Jurkat, Clone E6-1 (cell line): ENCODE data around the gene PLD5.
"Not testable (repeated sequence)": the region's sequence is repeated elsewhere in the genome, so short reads cannot be mapped to it uniquely, and the experiment has no call there.

Source experiments
- DNase-seq: peaks from one replicate; pipeline ENCODE4 v3.0.0-alpha.2; 2011; ENCODE audit warnings: low read depth, low spot score
- H3K4me3 ChIP-seq: 2 replicates; pipeline ENCODE4 v1.5.1; 2011; ENCODE audit warnings: mild to moderate bottlenecking, low read length, control low read depth, moderate library complexity

Gene PLD5

GRCh38 chr1:242327381-242327780, 197.1 kb downstream of the PLD5 start:
- not testable (repeated sequence) for DNase-seq, H3K4me3 ChIP-seq

DNA sequence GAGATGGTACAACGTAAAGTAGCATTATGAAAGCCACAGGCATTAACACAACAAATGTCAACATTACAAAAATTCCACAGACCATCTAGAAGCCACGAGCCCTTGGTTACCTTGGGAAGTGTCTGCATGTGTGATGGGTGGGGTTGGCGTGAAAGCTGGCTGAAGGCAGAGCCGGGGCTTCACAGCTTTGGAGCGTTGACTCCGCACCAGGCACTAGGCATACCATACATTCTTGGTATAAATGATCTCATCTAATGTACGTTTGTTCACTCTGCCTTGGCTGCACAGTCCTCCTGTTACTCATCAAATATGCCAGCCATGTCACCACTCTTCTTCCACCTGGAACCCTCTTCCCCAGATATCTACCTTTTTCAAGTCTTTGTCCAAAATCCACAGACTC, 202.5 kb downstream of the PLD5 start:
- DNase-seq, H3K4me3 ChIP-seq: not testable (repeated sequence)

GRCh38 chr1:242318140-242318539, 206.4 kb downstream of the PLD5 start:
- no peak overlapping the region for H3K4me3 ChIP-seq
- no peak for DNase-seq

DNA sequence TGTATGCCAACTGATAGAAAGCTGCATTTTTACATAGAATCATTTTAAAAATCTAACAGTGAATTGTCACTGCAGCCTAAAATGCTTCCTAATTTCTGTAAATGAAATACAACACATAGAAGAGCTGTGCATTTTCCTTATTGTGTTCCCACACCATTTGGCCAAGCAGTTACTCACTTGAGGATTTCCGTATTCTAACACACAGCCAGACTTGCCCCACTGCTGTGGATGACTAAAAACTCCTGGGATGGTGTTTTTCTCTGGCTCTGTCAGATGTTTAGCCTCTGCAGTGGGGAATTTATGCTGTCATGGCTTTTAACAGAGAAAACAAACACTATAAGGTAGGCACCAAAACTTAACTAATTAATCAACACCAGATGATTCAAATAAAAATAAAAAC, 209.6 kb downstream of the PLD5 start:
- H3K4me3 ChIP-seq, DNase-seq: not testable (repeated sequence)

DNA sequence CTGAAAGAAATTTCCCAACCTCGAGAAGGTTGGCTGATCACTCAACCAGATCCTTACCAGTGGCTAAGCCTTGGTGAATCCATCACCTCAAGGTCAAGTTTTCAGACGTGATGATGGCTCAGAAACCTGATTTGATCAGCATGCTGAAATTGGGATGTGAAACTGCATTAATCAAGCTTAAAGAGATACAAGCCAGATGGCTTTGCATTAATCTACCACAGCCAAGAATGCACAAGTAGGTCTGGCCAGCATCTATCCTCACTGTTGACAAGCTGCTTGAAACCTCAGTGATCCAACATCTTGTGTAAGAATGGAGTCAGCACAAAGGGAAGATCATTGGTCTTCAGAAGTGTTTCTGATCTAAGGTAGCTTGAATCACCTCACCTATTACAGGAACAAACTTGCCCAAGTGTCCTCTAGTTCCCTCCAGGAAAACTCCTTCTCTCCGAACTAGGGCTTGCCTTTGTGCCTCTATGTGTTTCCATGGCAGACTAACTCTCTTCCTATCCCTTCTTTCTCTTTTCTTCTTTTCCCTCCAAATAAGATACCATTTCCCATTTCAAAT, 210.3 kb downstream of the PLD5 start:
- not testable (repeated sequence) for H3K4me3 ChIP-seq, DNase-seq

DNA sequence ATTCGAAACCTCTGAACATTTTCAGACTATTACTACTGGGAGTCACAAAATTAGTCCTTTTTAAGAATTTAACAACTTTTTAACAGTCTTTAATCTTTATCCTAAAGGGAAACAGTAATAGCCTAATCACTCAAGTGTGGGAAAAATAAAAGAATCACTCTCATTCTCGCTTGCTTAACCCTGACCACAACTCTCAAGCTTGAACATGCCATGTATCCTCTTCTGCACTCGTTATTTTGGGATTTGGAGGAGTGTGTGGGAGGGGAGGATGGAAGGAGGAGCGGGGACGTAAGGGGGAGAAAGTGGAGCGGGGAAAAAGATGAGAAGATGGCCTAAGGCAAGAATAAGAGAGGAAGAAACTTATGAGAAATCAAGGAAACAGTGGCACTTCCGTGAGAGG, 215.8 kb downstream of the PLD5 start:
- not testable (repeated sequence) for H3K4me3 ChIP-seq, DNase-seq

DNA sequence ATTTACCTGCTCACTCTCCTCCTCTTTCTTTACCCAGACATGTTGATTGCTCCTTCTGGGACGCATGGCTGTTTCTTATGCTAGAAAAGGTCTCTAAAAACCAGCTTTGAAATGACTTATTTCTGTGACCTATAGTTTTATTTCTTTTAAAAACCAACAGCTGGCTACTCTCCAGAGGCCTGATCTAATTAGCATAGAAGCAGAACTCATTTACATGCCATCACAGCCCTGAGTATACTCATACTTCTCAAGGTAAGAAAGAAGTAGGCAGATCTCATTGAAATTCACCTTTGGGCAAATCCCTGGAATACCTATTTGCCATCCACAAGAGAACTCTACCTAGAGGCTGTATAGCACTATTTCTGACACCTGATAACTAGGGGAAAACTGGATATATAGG, 230.7 kb downstream of the PLD5 start:
- not testable (repeated sequence) for H3K4me3 ChIP-seq, DNase-seq

DNA sequence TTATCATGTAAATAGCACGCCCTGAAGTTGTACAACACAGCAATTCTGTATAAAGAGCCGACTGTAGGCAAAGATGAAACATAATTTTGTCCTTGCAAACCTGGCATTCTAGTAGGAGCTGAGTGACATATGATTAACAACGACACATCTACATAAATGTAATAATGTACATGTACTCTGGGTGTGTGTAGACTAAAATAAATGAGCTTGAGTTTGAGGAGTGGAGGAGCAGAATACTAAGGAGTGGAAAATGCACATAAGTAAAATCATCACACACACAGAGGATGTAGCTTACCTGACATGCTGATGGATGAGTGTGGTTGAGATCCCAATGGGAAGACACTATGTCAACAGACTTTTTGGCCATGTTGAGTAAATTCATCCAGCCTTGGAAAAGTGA, 236.4 kb downstream of the PLD5 start:
- H3K4me3 ChIP-seq, DNase-seq: not testable (repeated sequence)

DNA sequence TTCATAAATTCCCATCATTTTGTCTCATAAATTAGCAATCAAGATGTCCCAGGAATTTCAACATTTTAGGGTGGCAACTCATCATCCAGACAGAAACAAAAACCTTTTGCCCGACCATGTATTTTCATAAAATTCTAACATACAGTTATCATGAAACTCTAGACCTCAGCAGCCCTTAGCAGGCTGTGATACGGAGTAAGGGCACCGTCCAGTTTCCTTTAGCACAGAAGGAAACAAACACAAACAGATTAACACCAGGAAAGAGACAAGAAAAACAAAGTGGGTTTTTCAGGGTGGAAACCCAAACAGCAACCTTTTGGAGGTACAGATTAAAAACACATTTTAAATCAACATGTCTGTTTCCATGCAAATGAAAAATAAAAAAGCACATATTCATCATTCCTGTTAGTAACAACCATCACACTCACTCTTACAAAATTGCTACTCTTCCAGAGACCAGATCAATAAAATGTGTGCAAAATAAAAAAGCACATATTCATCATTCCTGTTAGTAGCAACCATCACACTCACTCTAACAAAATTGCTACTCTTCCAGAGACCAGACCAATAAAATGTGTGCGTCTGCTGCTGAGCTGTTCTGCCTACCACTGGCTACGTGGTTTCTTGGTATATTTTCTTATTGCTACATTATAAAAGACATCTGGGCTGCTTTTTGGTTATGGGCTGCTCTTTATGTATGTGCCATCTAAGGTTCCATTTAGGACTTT, 241.6 kb downstream of the PLD5 start:
- not testable (repeated sequence) for H3K4me3 ChIP-seq, DNase-seq

- not testable (repeated sequence) for DNase-seq, H3K4me3 ChIP-seq
These were observed 246.1 kb downstream of the PLD5 start for GRCh38 chr1:242278406-242278805.

DNA sequence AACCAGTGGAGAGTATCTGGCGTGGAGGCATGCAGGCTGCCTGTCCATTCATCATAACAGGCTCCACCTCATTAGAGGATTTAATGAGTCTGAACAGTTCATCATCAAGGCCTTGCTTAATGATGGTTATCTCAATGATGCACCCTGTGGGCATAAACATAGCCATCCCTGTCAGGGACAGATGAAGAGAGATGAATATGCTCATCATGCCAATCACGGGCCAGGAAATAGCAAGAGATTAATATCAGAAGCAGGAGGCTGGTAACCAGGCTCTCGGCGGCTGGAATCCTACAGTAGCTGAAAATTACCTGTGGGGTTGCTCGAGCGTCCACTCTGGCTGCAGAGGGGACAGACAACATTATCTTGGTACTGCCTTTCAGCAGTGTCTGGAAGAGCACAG, 247.7 kb downstream of the PLD5 start:
- not testable (repeated sequence) for H3K4me3 ChIP-seq, DNase-seq

DNA sequence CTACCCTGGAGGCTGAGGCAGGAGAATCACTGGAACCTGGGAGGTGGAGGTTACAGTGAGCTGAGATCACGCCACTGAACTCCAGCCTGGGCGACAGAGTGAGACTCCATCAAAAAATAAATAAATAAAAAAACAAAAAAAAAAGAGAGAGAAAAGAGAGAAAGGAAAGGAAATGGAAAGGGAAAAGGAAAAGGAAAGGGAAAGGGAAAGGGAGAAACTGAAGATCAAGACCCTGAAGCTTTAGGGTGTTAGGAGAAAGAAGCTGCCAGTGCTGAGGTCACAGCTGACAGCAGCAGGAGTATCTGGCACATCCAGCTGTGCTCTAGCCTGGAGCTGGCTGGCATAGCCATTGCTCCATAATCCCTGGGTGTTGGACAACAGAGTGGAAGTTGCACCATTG, 257.5 kb downstream of the PLD5 start:
- not testable (repeated sequence) for DNase-seq, H3K4me3 ChIP-seq

GRCh38 chr1:242264419-242264818, 260.1 kb downstream of the PLD5 start:
- DNase-seq, H3K4me3 ChIP-seq: not testable (repeated sequence)

DNA sequence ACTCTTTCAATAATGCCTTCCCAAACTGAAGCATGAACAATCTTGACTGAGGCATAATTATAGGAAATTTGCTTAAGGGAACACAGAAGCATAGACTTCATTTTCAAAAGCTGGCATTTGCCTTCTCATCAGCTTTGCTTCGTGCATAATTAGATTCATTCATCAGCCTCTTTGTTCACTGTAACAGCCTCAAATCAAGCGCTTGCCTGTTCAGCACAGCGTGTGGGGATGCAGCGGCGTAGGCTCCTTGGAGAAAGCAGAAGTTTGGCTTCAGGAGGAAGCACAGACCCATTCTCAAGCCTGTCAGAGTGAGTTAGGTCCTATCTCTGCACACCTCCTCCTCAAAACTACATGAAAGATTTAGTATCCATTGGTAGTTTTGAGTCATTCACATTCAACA, 279.2 kb downstream of the PLD5 start:
- DNase-seq = no peak
- no peak overlapping the region for H3K4me3 ChIP-seq

GRCh38 chr1:242243472-242243871, 281.0 kb downstream of the PLD5 start:
- no peak for DNase-seq
- no peak overlapping the region for H3K4me3 ChIP-seq

DNA sequence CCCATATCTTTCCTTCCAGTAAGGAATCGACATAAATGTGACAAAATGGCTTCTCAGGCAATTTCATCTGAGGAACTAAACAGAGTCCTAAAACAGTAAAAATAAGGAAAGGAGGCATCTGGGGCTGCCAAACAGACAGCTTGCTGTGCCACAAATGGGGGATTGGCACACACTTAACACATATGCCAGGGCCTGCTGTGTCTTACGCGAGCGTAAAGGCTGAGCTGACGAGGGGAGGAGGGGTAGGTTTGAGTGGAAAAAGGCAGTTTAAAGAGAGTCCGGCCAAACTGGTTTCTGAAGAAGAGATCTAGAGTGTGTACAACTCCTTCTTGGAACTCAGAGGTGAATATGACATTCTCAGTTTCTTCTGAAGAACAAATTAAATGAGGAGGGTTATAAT, 281.5 kb downstream of the PLD5 start:
- no peak for DNase-seq

GRCh38 chr1:242241936-242242335, 282.6 kb downstream of the PLD5 start:
- no peak for DNase-seq
- no peak overlapping the region for H3K4me3 ChIP-seq

More for the DNA sequence above, 281.5 kb downstream of the PLD5 start:
- no peak overlapping the region for H3K4me3 ChIP-seq

- DNase-seq = no peak
- H3K4me3 ChIP-seq = no peak overlapping the region
These were observed 283.8 kb downstream of the PLD5 start for GRCh38 chr1:242240691-242241090.

DNA sequence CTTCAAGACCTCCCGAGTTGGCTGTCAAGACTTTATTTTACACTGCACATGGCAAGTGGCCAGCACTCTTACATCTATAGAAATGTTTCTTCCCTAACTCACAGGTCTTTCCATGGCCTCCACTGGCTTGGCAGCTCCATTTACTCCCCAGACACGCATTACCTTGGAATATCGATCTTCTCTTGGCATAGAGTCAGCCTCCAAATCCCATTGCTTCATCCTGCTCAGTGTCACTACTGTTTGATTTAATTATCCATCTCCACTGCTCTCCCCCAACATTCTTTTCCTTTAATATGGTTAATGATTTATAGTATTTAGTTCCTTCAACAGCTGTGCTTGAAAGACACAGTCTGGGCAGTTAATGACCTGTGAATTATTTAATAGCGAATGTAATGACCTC, 284.4 kb downstream of the PLD5 start:
- no peak overlapping the region for H3K4me3 ChIP-seq
- DNase-seq = no peak

DNA sequence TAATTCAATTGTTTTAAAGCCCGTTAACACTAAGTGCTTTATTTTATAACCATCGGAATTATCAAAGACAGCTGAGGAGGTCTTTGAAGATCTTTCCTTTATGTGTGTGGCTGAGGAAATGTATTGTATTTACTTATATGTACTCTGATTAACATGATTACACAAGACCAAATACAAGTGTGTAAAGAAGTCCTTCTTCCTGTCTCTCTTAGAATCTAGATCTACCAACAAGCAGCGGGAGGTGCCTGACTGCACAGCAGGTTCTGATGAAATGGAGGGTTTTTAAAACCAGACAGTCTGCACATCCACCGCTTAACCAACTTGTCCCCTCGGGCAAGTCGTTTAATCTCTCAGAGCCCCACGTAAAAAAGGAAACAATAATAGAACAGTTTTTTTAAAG, 285.1 kb downstream of the PLD5 start:
- DNase-seq = no peak
- H3K4me3 ChIP-seq = no peak overlapping the region

- no peak overlapping the region for H3K4me3 ChIP-seq
- DNase-seq = no peak
These were observed 287.4 kb downstream of the PLD5 start for GRCh38 chr1:242237051-242237450.
